HG03139 (cell line): ENCODE results near the gene DISC1.
"Not testable (repeated sequence)": the region's sequence is repeated elsewhere in the genome, so short reads cannot be mapped to it uniquely, and the experiment has no call there.

Source experiments
- ATAC-seq: cut with Tn5 transposase; IDR thresholded peaks from one replicate; pipeline ENCODE4 v1.9.1; 2021; ENCODE audit not compliant: unreplicated experiment

The DISC1 gene

GRCh38 chr1:231724876-231725647, 98.5 kb downstream of the DISC1 start:
- ATAC-seq = no peak

DNA sequence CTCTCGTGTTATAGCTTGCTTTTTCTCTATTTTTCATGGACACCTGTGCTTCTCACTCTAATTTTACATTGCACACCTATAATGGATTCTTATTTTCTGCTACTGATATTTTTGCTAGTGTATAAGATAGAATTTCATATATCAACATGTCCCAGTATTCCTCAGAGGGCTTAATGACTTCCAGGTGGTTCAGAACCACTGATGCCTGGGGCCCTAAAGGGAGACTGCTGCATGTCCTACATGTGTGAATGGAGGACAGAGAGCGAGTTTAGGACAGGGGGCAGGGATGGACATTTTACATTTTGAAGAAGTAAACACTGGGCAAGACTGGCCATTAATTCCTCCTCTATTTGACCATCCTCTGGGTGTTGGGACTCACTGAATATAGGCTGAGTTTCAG, 100.6 kb downstream of the DISC1 start:
- ATAC-seq = no peak

DNA sequence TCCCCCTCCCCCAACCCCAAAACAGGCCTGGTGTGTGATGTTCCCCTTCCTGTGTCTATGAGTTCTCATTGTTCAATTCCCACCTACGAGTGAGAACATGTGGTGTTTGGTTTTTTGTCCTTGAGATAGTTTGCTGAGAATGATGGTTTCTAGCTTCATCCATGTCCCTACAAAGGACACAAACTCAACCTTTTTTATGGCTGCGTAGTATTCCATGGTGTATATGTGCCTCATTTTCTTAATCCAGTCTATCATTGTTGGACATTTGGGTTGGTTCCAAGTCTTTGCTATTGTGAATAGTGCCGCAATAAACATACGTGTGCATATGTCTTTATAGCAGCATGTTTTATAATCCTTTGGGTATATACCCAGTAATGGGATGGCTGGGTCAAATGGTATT, 102.4 kb downstream of the DISC1 start:
- ATAC-seq = not testable (repeated sequence)

DNA sequence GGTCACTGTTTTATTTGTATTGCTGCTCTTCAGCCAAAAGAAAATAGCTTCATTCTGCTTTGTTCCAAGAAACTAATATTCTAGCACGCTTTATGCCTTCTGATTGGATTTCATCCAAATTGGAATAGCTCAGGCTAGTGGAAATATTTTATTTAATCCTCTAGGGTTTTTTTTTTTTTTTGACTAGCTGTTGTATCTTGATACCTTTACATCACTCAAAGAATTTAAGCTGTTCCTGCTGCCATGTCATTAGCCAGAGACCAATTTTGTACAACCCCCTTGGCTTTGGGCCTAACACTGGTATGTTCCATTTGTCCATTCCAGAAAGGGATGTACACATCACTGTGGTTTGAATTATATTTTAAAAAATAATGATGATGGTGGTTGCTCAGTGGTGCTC, 103.0 kb downstream of the DISC1 start:
- no peak for ATAC-seq

- no peak for ATAC-seq
Observed at GRCh38 chr1:231731268-231731667, 104.7 kb downstream of the DISC1 start.

DNA sequence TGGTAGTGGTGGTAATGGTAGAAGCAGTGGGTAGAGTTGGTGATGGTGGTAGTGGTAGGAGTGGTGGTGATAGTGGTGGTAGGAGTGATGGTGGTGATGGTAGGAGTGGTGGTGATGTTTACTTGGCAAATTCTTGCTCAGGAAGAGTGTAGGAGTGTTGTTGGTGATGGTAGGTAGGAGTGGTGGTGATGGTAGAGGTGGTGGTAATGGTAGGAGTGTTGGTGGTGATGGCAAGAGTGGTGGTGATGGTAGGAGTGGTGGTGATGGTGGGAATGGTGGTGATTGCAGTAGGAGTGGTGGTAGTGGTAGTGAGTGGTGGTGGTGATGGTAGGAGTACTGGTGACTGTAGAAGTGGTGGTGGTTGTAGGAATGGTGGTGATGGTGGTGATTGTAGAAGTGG, 106.5 kb downstream of the DISC1 start:
- no peak for ATAC-seq

- no peak for ATAC-seq
Observed at GRCh38 chr1:231733672-231734071, 107.1 kb downstream of the DISC1 start.

DNA sequence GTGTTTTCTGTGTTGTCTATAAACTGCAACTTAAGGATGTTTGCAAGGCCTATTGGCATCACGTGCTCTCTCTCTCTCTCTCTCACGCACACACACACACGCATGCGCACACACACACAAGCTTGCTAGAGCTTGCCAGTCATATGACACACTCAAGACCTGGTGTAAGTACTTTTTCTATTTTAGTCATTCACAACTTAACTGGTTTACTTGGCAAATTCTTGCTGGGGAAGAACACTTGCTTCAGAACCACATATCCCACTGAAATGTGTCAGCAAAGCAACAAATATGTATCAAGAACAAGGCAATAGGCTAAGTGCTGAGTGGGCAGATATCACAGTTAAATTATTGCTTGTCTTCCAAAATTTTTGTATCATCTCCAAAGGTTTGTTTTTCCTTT, 107.8 kb downstream of the DISC1 start:
- no peak for ATAC-seq

DNA sequence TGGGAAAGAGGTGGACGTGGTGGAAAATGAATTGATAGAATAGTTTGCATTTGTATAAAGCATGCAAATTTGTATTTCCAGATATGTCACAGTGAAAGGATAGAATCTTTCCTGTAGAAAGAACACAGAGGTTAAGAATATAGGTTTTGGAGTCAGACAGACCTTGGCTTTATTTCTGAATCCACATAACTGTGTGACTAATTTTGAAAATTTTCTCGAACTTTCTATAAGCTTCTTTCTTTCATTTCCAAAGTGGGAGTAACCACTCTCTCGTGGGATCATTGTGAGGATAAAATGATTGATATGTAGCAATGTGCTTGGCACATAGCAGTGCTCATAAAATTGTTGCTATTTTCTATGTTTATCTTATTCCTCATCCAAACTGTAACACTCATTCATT, 108.8 kb downstream of the DISC1 start:
- no peak for ATAC-seq

GRCh38 chr1:231735941-231736340, 109.4 kb downstream of the DISC1 start:
- no peak for ATAC-seq

- ATAC-seq = no peak
Observed at GRCh38 chr1:231736464-231736863, 109.9 kb downstream of the DISC1 start.

- ATAC-seq = no peak
Observed at GRCh38 chr1:231738554-231738953, 112.0 kb downstream of the DISC1 start.

GRCh38 chr1:231743966-231744365, 117.4 kb downstream of the DISC1 start:
- ATAC-seq = no peak

GRCh38 chr1:231748760-231749415, 122.3 kb downstream of the DISC1 start:
- no peak for ATAC-seq

GRCh38 chr1:231750296-231750695, 123.7 kb downstream of the DISC1 start:
- ATAC-seq = no peak

DNA sequence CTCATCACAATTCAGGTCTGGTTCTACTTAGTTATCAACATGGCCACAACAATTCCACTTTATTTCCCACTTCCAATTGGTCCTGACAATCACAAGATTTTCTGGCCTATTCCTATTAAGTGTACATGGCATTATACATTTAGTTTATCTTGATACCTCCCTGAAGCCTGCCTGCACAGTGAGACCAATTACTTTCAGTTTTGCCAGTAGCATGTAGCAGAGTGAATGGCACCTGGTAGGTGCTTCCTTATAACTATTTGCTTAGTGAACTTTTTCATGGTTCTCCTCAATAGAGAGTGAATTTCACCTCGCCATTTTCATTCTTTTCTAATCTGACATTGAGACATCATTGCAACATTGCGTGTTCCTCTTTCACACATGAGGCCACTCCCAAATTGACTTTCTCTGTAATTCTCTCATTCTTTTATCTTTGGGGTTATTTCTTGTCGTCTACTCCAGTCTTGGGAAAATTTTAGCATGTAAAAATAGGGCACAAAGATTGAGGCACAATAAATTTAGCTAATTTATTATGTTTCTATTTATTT, 124.3 kb downstream of the DISC1 start:
- no peak for ATAC-seq

- ATAC-seq = no peak
Observed at GRCh38 chr1:231751415-231751814, 124.8 kb downstream of the DISC1 start.

DNA sequence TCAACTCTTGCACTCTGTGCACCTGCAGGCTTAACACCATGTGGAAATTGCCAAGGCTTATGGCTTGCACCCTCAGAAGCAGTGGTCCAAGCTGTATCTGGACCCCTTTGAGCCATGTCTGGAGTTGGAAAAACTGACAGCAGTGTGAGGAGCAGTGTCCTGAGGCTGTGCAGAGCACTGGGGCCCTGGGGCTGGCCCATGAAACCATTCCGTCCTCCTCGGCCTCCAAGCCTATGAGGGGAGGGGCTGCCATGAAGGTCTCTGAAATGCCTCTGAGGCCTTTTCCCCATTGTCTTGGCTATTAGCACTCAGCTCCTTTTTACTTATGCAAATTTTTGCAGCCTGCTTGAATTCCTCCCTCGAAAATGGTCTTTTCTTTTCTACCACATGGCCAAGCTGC, 126.7 kb downstream of the DISC1 start:
- ATAC-seq = no peak

DNA sequence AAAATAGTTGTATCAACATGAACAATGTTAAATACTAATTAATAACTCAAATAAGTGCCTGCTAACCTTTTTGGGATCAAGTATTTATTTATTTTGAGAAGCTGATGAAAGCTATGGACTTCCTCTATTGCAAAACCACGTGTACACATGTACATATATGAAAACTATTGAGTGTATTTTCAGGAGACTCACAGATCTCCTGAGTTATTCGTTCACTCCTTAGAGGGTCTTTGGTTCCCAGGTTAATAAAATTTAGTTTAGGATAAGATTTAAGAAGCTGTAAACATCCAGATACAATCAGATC, 130.5 kb downstream of the DISC1 start:
- peak; percentile 33 for ATAC-seq

DNA sequence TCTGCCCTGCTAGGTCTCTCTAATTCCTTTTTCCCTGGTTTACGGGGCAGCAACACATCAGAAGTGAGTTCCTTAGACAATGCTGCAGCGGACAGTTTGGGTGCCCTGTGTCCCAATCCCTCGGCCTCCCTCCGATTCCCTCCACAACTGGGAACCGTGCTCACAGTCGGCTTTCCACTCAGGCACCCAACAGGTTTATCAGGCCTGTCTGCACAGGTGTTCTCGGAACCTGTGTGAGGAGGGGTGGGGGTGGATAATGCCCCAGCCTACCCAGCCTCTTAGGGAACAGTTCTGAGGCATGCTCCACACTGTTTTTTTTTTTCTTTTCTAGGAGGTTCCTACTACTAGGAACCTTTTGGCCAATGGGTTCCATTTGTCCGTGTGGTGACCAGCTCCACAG, 131.2 kb downstream of the DISC1 start:
- no peak for ATAC-seq

GRCh38 chr1:231761252-231761651, 134.7 kb downstream of the DISC1 start:
- no peak for ATAC-seq

- ATAC-seq = no peak
Observed at GRCh38 chr1:231761747-231762541, 135.4 kb downstream of the DISC1 start.
